IgD-negative memory B cell (primary cell): ENCODE results near the gene FKBP5. TPM values are rescaled to one million over a fixed set of nuclear protein-coding genes. Genes with fewer than 3 reads are reported as not detected.
"Not testable (repeated sequence)": the region's sequence is repeated elsewhere in the genome, so short reads cannot be mapped to it uniquely, and the experiment has no call there.

Experiments used
- H3K27ac Mint-ChIP-seq, 3 donors: one replicate each; pipeline ENCODE4 v1.8.0; 2020 to 2022; ENCODE audit warnings: mild to moderate bottlenecking in 3 of 3, mixed read lengths in 3 of 3, moderate library complexity in 1 of 3
- H3K27me3 Mint-ChIP-seq: one replicate; pipeline ENCODE4 v1.8.0; 2021; ENCODE audit warnings: mixed read lengths
- H3K36me3 Mint-ChIP-seq: one replicate; pipeline ENCODE4 v1.8.0; 2020; ENCODE audit warnings: mild to moderate bottlenecking, mixed read lengths
- H3K4me1 Mint-ChIP-seq, 3 donors: one replicate each; pipeline ENCODE4 v1.8.0; 2020 to 2022; ENCODE audit warnings: mixed read lengths in 3 of 3, mild to moderate bottlenecking in 1 of 3
- H3K4me3 Mint-ChIP-seq, 4 donors: one replicate each; pipeline ENCODE4 v1.8.0; 2020 to 2022; ENCODE audit warnings: mild to moderate bottlenecking in 4 of 4, mixed read lengths in 4 of 4, moderate library complexity in 3 of 4
- H3K9me3 Mint-ChIP-seq, 3 donors: one replicate each; pipeline ENCODE4 v1.8.0; 2020 to 2021; ENCODE audit warnings: mixed read lengths in 3 of 3, mild to moderate bottlenecking in 1 of 3
- polyA plus RNA-seq: library from polyadenylated mRNA; unstranded; fragments of 300-500 nt; fragmentation: Illumina TruSeq; gene quantifications from one replicate; pipeline ENCODE4 v1.2.3, GENCODE V29; 2021

Gene FKBP5
- polyA plus RNA-seq, 1 donor from 2014 or later = 25.1 TPM

DNA sequence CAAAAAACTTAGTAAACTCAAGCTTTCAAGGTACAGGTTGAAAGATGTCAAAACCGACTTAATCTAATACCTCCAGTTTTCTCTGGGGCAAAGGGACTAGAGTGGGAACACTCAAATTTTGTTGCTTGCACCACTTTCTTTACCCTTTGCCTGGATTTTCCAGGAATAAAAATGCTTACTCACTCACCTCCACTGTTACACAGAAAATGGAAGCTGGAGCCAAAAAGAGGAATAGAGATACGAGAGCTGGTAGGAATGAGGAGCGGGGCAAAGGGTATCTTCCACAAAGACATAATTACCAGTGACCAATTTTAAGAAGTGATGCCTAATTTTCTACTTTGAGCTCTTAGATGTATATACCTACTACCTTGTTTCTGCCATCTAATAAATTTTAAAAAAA lies 96.5 kb downstream of the FKBP5 start:
- peaks cover 9% of the 10 kb centered on the region for H3K36me3 Mint-ChIP-seq
- no peaks in the 10 kb centered on the region for H3K27me3 Mint-ChIP-seq
- no peaks in the 10 kb centered on the region for H3K9me3 Mint-ChIP-seq
- H3K4me3 Mint-ChIP-seq = no peak overlapping the region
- H3K27ac Mint-ChIP-seq = no peak overlapping the region
- H3K4me1 Mint-ChIP-seq = peaks cover 0 to under 1% (median 0%) of the 10 kb centered on the region in 3 donors

GRCh38 chr6:35590622-35591066 lies 98.1 kb downstream of the FKBP5 start:
- Mint-ChIP-seq H3K27ac (no peak overlapping the region), H3K9me3 (no peaks in the 10 kb centered on the region), H3K27me3 (no peaks in the 10 kb centered on the region), H3K4me1 (peaks cover 0 to 8% (median 5%) of the 10 kb centered on the region in 3 donors), H3K36me3 (peaks cover 9% of the 10 kb centered on the region), H3K4me3 (no peak overlapping the region)

GRCh38 chr6:35589904-35590303 lies 98.8 kb downstream of the FKBP5 start:
- H3K27me3 Mint-ChIP-seq = no peaks in the 10 kb centered on the region
- H3K9me3 Mint-ChIP-seq = no peaks in the 10 kb centered on the region
- H3K36me3 Mint-ChIP-seq = peaks cover 9% of the 10 kb centered on the region
- H3K4me1 Mint-ChIP-seq = peaks cover 0 to 8% (median 5%) of the 10 kb centered on the region in 3 donors
- no peak overlapping the region for H3K27ac Mint-ChIP-seq
- no peak overlapping the region for H3K4me3 Mint-ChIP-seq

DNA sequence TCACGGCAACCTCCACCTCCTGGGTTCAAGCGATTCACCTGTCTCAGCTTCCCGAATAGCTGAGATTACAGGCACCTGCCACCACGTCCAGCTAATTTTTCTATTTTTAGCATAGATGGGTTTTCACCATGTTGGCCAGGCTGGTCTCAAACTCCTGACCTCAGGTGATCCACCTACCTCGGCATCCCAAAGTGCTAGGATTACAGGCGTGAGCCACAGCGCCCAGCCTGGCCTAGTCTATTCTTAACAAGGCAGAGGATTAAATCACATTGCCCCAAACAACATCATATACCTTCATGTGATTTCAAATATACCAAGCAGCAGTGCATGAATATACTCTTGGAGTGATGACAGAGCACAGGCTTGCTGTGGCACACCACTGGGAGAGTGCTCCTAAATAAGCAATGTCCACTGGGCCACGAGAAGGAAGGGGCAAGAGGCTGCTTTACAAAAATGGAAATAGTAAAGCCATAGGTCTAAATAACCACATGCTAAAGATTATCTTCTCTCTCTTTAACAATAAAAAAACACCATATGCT lies 99.4 kb downstream of the FKBP5 start:
- no peaks in the 10 kb centered on the region for H3K27me3 Mint-ChIP-seq
- H3K4me1 Mint-ChIP-seq = peaks cover 0 to 8% (median 5%) of the 10 kb centered on the region in 3 donors
- no peaks in the 10 kb centered on the region for H3K9me3 Mint-ChIP-seq
- no peak overlapping the region for H3K4me3 Mint-ChIP-seq
- H3K36me3 Mint-ChIP-seq = peaks cover 7% of the 10 kb centered on the region
- no peak overlapping the region for H3K27ac Mint-ChIP-seq

GRCh38 chr6:35587167-35587566 lies 101.5 kb downstream of the FKBP5 start:
- Mint-ChIP-seq H3K36me3 (peaks cover 2% of the 10 kb centered on the region), H3K4me3 (no peak overlapping the region)

DNA sequence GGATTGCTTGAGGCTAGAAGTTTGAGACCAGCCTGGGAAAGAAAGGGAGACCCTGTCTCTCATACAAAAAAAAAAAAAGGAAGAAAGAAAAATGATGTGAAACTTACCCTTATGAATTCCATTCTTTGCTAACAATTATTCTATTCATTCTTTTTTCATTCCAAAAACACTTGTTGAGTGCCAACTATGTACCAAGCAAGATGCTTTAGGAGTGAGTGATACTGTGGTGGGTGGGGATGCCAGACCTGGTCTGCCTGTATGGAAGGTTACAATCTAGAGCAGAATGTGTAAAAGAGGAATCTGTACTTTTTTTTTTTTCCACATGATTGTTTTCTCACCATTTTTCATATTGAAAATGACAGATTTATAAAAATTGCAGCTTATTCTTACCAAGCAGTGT lies 102.2 kb downstream of the FKBP5 start:
- Mint-ChIP-seq H3K4me3 (peak overlapping the region in 1 of 4 donors; percentile 85), H3K9me3 (no peaks in the 10 kb centered on the region), H3K27me3 (no peaks in the 10 kb centered on the region), H3K36me3 (peaks cover 2% of the 10 kb centered on the region), H3K27ac (peak overlapping the region in 1 of 3 donors; percentile 31), H3K4me1 (peaks cover 0 to 12% (median 10%) of the 10 kb centered on the region in 3 donors)

More at GRCh38 chr6:35587167-35587566, 101.5 kb downstream of the FKBP5 start:
- H3K27me3 Mint-ChIP-seq = no peaks in the 10 kb centered on the region
- peaks cover 0 to 12% (median 10%) of the 10 kb centered on the region in 3 donors for H3K4me1 Mint-ChIP-seq
- peak overlapping the region in 1 of 3 donors; percentile 48 for H3K27ac Mint-ChIP-seq
- no peaks in the 10 kb centered on the region for H3K9me3 Mint-ChIP-seq

DNA sequence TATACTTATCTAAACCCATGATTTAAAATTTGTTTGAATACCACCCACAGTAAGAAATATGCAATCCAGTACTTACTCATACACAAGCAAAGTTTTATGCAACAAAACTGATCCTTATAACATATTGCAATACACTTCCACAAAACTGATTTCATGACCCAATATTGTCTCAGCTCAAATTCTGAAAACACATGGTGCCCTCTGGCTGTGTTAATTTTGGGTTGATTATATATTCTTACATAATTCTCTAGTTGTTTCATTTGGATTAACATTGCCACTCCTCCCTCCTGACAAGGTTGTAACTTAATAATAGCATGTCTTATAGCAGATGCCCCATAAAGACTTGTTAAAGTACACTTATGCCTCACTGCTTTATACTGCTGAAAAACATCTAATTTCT lies 103.1 kb downstream of the FKBP5 start:
- Mint-ChIP-seq H3K36me3 (peaks cover 2% of the 10 kb centered on the region), H3K27me3 (no peaks in the 10 kb centered on the region), H3K4me3 (no peak overlapping the region), H3K4me1 (peaks cover 0 to 12% (median 10%) of the 10 kb centered on the region in 3 donors), H3K9me3 (no peaks in the 10 kb centered on the region), H3K27ac (peak overlapping the region in 1 of 3 donors; percentile 65)

DNA sequence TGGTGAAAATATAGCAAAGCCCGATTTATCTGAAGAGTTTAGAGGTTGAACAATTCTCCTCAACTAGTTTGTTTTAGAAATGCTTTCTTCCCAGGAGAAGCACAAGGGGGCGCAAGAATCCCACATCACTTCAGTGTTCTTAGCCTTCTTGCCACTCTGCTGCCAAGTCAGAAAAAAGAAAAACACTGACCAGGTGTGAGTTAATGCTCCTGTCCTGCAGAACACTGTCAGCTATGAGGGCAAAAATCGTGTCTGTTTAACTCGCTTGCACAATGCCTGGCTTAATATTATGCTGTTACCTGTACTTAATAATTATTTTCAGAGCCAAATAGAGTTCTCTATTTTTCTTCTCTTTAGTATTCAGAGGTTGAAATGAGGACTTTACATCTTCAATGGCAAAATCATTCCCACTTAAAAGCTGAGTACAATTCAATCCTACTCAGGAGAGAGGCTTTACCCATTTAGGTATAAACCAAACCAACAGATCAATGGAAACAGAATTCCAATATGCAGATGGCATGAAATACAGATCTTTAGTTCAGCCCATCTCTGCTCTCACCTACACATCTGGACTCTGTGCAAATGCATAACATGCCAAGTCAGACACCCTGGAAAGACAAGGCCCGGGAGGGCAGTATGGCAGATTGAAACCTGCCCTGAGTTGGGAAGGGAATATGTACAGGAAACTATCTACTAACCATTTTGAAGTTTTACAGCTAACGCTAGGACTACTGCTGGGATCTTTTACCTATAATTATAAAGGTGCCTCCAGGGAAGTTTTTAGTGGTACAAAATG lies 104.6 kb downstream of the FKBP5 start:
- no peak overlapping the region for H3K4me3 Mint-ChIP-seq
- no peaks in the 10 kb centered on the region for H3K27me3 Mint-ChIP-seq
- no peaks in the 10 kb centered on the region for H3K9me3 Mint-ChIP-seq
- H3K36me3 Mint-ChIP-seq = no peaks in the 10 kb centered on the region
- peak overlapping the region in 1 of 3 donors; percentile 31 for H3K27ac Mint-ChIP-seq
- H3K4me1 Mint-ChIP-seq = peaks cover 0 to 12% (median 10%) of the 10 kb centered on the region in 3 donors

DNA sequence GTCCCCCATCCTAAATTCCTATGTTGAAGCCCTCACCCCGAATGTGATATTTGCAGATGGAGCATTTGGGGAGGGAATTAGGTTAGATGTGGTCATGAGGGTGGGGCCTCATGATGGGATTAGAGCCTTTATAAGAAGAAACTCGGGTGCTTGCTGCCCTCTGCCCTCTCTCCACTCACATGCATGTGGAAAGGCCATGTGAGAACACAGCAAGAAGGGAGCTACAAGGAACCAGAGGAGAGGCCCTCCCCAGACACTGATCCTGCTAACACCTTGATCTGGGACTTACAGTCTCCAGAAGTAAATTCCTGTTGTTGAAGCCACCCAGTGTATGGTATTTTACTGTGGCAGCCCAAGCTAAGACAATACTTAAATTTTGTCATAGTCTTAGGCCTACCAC lies 106.4 kb downstream of the FKBP5 start:
- Mint-ChIP-seq H3K4me1 (peaks cover 0 to 12% (median 10%) of the 10 kb centered on the region in 3 donors), H3K27me3 (no peaks in the 10 kb centered on the region), H3K27ac (no peak overlapping the region), H3K4me3 (no peak overlapping the region), H3K36me3 (no peaks in the 10 kb centered on the region), H3K9me3 (no peaks in the 10 kb centered on the region)

DNA sequence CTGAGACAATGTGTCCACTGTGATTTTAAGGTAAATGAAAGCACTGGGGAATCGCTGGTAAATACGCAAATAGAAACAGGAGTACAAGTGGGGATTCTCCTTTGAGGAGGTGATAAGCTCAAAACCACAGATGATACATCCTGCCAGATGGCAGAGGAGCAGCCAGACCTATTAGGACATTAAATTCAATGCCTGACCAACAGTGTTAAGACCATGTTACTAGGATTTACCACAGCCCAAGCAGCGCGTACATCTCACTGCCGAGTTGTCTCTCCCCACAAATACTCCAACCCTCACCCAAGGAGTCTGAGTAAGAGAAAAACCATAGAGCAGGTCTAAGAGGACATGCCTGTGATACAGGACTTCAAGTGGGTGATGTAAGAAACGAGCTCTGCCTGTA lies 107.1 kb downstream of the FKBP5 start:
- no peaks in the 10 kb centered on the region for H3K9me3 Mint-ChIP-seq
- H3K36me3 Mint-ChIP-seq = peaks cover 3% of the 10 kb centered on the region
- H3K27me3 Mint-ChIP-seq = no peaks in the 10 kb centered on the region
- H3K4me3 Mint-ChIP-seq = no peak overlapping the region
- peaks cover 0 to 9% (median 8%) of the 10 kb centered on the region in 3 donors for H3K4me1 Mint-ChIP-seq
- no peak overlapping the region for H3K27ac Mint-ChIP-seq

DNA sequence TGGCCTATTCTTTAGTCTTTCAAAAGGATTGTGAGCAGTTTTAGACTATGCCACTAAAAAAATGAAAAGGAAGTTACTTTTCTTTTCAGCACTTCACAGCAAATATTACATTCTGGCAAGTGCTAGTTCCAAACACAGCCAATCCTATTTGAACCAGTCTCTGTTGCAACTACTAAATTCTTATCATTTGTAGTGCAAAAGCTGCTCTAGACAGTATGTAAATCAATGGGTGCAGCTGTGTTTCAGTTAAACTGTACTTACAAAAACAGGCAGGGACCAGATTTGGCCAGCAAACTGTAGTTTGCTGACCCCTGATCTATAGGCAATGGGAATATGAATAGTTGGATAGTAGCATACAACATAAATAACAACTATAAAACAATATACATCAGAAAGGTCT lies 107.9 kb downstream of the FKBP5 start:
- Mint-ChIP-seq H3K4me1 (peaks cover 0 to 5% (median 4%) of the 10 kb centered on the region in 3 donors), H3K36me3 (peaks cover 6% of the 10 kb centered on the region), H3K9me3 (no peaks in the 10 kb centered on the region), H3K27me3 (no peaks in the 10 kb centered on the region), H3K27ac (no peak overlapping the region), H3K4me3 (no peak overlapping the region)

DNA sequence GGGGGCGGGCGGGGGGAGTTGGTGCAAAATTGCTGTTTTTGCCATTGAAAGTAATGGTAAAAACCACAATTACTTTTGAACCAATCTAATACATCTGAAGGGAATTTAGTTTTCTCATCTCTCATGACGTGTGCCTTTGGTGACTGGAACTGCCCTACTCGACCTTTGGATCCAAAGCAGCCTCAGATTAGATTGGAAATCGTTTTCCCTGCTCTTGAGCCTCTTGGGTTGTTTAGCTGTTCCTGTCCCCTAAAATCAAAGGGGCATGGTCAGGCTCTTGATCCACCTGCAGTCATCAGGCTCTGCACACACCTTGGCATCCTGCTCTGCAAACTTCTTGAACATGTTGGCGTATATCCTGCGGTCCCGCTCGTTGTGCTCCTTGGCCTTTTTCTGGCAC lies 112.0 kb downstream of the FKBP5 start:
- Mint-ChIP-seq H3K9me3 (no peaks in the 10 kb centered on the region), H3K36me3 (peaks cover 8% of the 10 kb centered on the region), H3K4me3 (no peak overlapping the region), H3K27ac (no peak overlapping the region), H3K27me3 (no peaks in the 10 kb centered on the region), H3K4me1 (no peaks in the 10 kb centered on the region)

- Mint-ChIP-seq H3K27me3 (no peaks in the 10 kb centered on the region), H3K27ac (no peak overlapping the region), H3K4me3 (no peak overlapping the region), H3K9me3 (no peaks in the 10 kb centered on the region), H3K4me1 (no peaks in the 10 kb centered on the region), H3K36me3 (peaks cover 10% of the 10 kb centered on the region)
Measured at GRCh38 chr6:35573495-35574110, 115.1 kb downstream of the FKBP5 start.

DNA sequence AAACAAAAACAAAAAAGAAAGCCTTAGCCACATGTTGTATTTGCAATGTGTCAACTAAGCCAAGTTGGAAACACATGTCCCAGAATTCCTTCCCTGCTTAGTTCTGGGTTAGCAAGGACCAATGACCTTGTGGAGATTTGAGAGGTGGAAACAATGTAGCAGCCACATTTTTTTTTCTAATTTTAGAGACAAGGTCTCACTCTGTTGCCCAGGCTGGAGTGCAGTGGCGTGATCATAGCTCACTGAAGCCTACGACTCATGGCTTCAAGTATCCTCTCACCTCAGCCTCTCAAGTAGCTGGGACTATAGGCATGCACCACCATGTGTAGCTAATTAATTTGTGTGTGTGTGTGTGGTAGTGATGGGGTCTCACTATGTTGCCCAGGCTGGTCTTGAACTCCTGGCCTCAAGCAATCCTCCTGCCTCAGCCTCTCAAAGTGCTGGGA lies 117.8 kb downstream of the FKBP5 start:
- not testable (repeated sequence) for H3K9me3 Mint-ChIP-seq, H3K27me3 Mint-ChIP-seq, H3K36me3 Mint-ChIP-seq, H3K4me1 Mint-ChIP-seq, H3K27ac Mint-ChIP-seq, H3K4me3 Mint-ChIP-seq

DNA sequence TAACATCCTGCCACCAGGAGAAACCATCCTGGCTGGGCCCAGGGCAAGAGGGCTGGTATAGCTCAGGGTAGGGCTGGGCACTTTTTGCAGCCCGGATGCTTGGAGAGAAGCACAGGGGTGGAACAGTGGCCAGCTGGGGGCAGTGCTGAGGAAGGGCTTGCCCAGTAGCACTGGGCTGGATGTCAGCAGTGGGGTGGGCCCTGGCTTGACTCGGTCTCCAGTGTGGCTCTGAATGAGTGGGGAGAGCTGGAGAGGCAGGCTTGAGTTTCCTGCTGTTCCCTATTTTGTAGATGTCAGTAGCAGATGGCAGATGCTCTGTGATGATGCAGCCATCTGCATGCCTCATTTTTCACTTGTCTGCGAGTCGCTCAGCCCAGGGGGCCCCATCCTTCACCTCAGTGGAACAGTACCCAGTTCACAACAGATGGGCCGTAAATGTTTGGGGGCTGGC lies 119.7 kb downstream of the FKBP5 start:
- Mint-ChIP-seq H3K36me3 (peaks cover 2% of the 10 kb centered on the region), H3K27ac (no peak overlapping the region)

More for the DNA sequence above, 119.7 kb downstream of the FKBP5 start:
- Mint-ChIP-seq H3K4me3 (no peak overlapping the region), H3K9me3 (peaks cover 0 to 2% (median 0%) of the 10 kb centered on the region in 3 donors), H3K27me3 (peaks cover 14% of the 10 kb centered on the region), H3K4me1 (no peaks in the 10 kb centered on the region)
